Left lobe of liver (tissue), 2 donors: Measurements from ENCODE around the gene KCNN1. TPM values are rescaled to one million over a fixed set of nuclear protein-coding genes. Genes with fewer than 3 reads are reported as not detected.
"Not testable (repeated sequence)": the region's sequence is repeated elsewhere in the genome, so short reads cannot be mapped to it uniquely, and the experiment has no call there.

ENCODE experiments used
- ATAC-seq: fragments of 200-7000 bp; cut with Tn5 transposase; one replicate; pipeline ENCODE4 v1.9.1; 2020; ENCODE audit warnings: mild to moderate bottlenecking, moderate library complexity
- DNase-seq: peaks from one replicate; pipeline ENCODE4 v3.0.0-alpha.2; 2020; ENCODE audit warnings: low spot score
- total RNA-seq: library from RNA; stranded (reverse); gene quantifications from one replicate; pipeline ENCODE4 v1.2.1, GENCODE V29; 2021
- donor health status: DM: no; HTN: no; CAD: no; lungs with moderate emphysema.
- donor health status: DM: no; HTN: yes; CAD: no.

KCNN1 gene
- total RNA-seq, 1 donor from 2014 or later: not detected

GRCh38 chr19:17999684-18000479 is 33.0 kb downstream of the KCNN1 start:
- DNase-seq (no peak), ATAC-seq (no peak)

- ATAC-seq: no peak
Measured at GRCh38 chr19:18000480-18000914, 33.6 kb downstream of the KCNN1 start.

GRCh38 chr19:18000915-18001776 is 34.2 kb downstream of the KCNN1 start:
- ATAC-seq (peak; percentile 73), DNase-seq (peak; percentile 76)

More at GRCh38 chr19:18000480-18000914, 33.6 kb downstream of the KCNN1 start:
- no peak for DNase-seq

GRCh38 chr19:18001777-18002345 is 35.0 kb downstream of the KCNN1 start:
- ATAC-seq (no peak), DNase-seq (no peak)

- no peak for ATAC-seq
- DNase-seq: no peak
Measured at GRCh38 chr19:18002347-18002850, 35.5 kb downstream of the KCNN1 start.

GRCh38 chr19:18005750-18006149 is 38.8 kb downstream of the KCNN1 start:
- ATAC-seq, DNase-seq: not testable (repeated sequence)

GRCh38 chr19:18007044-18007916 is 40.4 kb downstream of the KCNN1 start:
- peak; percentile 88 for DNase-seq
- peak; percentile 89 for ATAC-seq

GRCh38 chr19:18007917-18008673 is 41.2 kb downstream of the KCNN1 start, which contains the start of gene ARRDC2:
Gene ARRDC2, plus strand, starts transcription at chr19:18008170. Its CDS starts 141 bp downstream, at chr19:18008311.
- ATAC-seq (peak; percentile 85), DNase-seq (peak; percentile 92)

GRCh38 chr19:18008814-18009213 is 41.9 kb downstream of the KCNN1 start:
- ATAC-seq (no peak), DNase-seq (no peak)

GRCh38 chr19:18009412-18010066 is 42.6 kb downstream of the KCNN1 start:
- peak; percentile 3 for ATAC-seq
- no peak for DNase-seq

- ATAC-seq (no peak), DNase-seq (no peak)
Measured at GRCh38 chr19:18010149-18010548, 43.2 kb downstream of the KCNN1 start.

GRCh38 chr19:18013210-18014111 is 46.6 kb downstream of the KCNN1 start:
- DNase-seq (peak; percentile 71), ATAC-seq (peak; percentile 85)

GRCh38 chr19:18014197-18014596 is 47.3 kb downstream of the KCNN1 start:
- DNase-seq (no peak), ATAC-seq (no peak)

- no peak for DNase-seq
- ATAC-seq: no peak
Measured at GRCh38 chr19:18016209-18016910, 49.5 kb downstream of the KCNN1 start.

- no peak for DNase-seq
Measured at GRCh38 chr19:18017275-18018083, 50.6 kb downstream of the KCNN1 start.

More at GRCh38 chr19:18017275-18018083, 50.6 kb downstream of the KCNN1 start:
- ATAC-seq: no peak
